ENCODE data around the gene MED15.

MED15 gene

DNA sequence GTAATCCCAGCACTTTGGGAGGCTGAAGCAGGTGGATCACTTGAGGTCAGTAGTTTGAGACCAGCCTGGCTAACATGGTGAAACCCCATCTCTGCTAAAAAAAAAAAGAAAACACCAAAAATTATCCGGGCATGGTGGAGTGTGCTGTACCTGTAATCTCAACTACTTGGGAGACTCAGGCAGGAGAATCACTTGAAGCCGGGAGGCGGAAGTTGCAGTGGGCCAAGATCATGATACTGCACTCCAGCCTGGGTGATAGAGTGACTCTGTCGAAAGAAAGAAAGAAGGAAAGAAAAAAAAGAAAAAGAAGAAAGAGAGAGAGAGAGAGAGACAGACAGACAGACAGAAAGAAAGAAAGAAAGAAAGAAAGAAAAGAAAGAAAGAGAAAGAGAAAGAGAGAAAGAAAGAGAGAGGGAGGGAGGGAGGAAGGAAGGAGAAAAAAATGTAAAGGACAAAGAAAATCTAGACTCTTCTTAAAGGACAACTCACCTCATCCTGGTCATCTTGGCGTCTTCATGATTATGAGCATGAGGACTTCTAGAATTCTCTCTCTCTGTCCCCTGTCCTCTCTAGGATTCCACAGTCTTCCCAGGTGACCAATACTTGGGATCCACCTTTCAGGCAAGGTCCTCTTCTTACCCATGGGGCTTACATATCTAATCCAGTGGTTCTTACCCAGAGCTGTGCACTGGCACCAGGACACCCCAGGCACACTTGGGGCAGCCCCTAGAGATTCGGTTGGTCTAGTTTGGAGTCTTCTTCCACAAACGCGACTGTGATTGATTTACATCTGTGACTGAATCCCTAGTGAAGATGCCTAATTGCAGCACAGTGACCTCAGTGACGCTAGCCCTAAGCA lies 120.9 kb downstream of the MED15 start:
- ATAC-seq, result no peak
- Mint-ChIP-seq H3K9me3 (no peaks in the 10 kb centered on the region), H3K4me1 (peaks cover 26% of the 10 kb centered on the region), H3K27ac (peak overlapping the region in 1 of 2 donors; percentile 64), H3K27me3 (peaks cover 27% of the 10 kb centered on the region), H3K4me3 (no peak overlapping the region)
- DNase-seq, result no peak

GRCh38 chr22:20629401-20629800 lies 122.0 kb downstream of the MED15 start:
- H3K27me3 Mint-ChIP-seq, result peaks cover 28% of the 10 kb centered on the region
- ATAC-seq, result no peak
- H3K4me3 Mint-ChIP-seq, result no peak overlapping the region
- DNase-seq, result no peak
- no peak overlapping the region for H3K27ac Mint-ChIP-seq
- peaks cover 15% of the 10 kb centered on the region for H3K4me1 Mint-ChIP-seq
- H3K9me3 Mint-ChIP-seq, result no peaks in the 10 kb centered on the region

GRCh38 chr22:20630873-20631617 lies 123.6 kb downstream of the MED15 start:
- no peaks in the 10 kb centered on the region for H3K4me1 Mint-ChIP-seq
- H3K4me3 Mint-ChIP-seq, result no peak overlapping the region
- H3K27ac Mint-ChIP-seq, result peak overlapping the region in 1 of 2 donors; percentile 51
- no peak for DNase-seq
- no peak for ATAC-seq
- H3K9me3 Mint-ChIP-seq, result no peaks in the 10 kb centered on the region
- peaks cover 26% of the 10 kb centered on the region for H3K27me3 Mint-ChIP-seq

DNA sequence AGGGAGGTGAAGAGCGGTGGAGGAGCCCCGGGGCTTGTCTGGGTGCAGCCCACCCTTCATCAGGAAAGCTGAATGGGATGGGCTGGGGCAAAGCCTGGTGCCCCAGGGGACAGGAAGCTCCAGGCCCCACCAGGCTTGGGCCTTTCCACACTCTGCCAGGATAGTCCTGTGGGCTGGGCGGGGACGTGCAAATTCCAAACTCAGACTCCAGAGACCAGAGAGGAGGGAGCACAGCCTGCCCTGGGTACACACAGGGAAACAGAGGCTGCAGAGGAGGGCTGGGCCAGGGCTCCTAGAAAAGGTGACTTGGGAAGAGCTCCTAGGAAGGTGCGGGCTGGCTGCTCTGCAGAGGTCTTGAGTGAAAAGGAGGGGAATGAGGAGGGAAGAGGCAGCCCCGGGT lies 124.7 kb downstream of the MED15 start:
- Mint-ChIP-seq H3K27me3 (peaks cover 26% of the 10 kb centered on the region), H3K27ac (no peak overlapping the region), H3K4me1 (no peaks in the 10 kb centered on the region), H3K4me3 (no peak overlapping the region), H3K9me3 (no peaks in the 10 kb centered on the region)
- ATAC-seq, result no peak
- no peak for DNase-seq

- peaks cover 25% of the 10 kb centered on the region for H3K27me3 Mint-ChIP-seq
- no peak for DNase-seq
- ATAC-seq, result no peak
- no peaks in the 10 kb centered on the region for H3K9me3 Mint-ChIP-seq
- H3K4me1 Mint-ChIP-seq, result no peaks in the 10 kb centered on the region
- H3K27ac Mint-ChIP-seq, result peak overlapping the region in 1 of 2 donors; percentile 49
- no peak overlapping the region for H3K4me3 Mint-ChIP-seq
Observed at GRCh38 chr22:20632518-20632917, 125.1 kb downstream of the MED15 start.

DNA sequence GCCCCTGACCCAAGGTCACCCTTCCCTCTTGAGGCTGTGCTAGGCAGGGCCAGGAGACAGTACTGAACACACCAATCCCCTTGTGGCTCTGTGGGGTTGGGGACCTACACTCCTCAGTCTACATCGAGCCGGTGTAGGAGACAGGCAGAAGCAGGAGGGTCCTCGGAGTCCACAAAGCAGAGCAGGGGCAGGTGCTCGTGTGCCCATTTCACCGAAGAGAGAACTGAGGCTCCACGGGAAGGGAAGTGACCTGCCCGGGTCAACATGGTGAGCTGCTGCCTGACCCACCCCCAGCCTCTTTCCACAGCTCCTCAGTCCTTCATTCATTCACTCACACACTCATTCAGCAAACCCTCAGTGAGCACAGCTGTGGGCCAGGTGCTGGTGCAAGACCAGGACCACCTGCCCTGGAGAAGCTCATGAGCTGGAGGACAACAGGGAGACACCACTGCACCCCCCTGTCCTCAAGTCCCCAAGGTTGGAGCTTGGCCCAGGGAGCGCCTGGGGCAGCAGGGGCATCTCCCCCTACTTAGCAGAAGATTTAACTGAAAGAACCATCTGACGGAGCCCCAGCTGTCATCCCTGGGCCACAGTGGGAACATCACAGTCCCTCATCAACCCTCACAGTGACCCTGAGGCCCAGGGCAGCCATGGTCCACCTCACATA lies 127.3 kb downstream of the MED15 start:
- no peaks in the 10 kb centered on the region for H3K9me3 Mint-ChIP-seq
- DNase-seq, result no peak
- no peak overlapping the region for H3K27ac Mint-ChIP-seq
- ATAC-seq, result no peak
- no peaks in the 10 kb centered on the region for H3K4me1 Mint-ChIP-seq
- H3K27me3 Mint-ChIP-seq, result peaks cover 31% of the 10 kb centered on the region
- H3K4me3 Mint-ChIP-seq, result no peak overlapping the region

- DNase-seq, result no peak
- Mint-ChIP-seq H3K27me3 (peaks cover 31% of the 10 kb centered on the region), H3K27ac (no peak overlapping the region), H3K9me3 (no peaks in the 10 kb centered on the region), H3K4me3 (no peak overlapping the region), H3K4me1 (no peaks in the 10 kb centered on the region)
- ATAC-seq, result no peak
Observed at GRCh38 chr22:20635227-20635591, 127.8 kb downstream of the MED15 start.

DNA sequence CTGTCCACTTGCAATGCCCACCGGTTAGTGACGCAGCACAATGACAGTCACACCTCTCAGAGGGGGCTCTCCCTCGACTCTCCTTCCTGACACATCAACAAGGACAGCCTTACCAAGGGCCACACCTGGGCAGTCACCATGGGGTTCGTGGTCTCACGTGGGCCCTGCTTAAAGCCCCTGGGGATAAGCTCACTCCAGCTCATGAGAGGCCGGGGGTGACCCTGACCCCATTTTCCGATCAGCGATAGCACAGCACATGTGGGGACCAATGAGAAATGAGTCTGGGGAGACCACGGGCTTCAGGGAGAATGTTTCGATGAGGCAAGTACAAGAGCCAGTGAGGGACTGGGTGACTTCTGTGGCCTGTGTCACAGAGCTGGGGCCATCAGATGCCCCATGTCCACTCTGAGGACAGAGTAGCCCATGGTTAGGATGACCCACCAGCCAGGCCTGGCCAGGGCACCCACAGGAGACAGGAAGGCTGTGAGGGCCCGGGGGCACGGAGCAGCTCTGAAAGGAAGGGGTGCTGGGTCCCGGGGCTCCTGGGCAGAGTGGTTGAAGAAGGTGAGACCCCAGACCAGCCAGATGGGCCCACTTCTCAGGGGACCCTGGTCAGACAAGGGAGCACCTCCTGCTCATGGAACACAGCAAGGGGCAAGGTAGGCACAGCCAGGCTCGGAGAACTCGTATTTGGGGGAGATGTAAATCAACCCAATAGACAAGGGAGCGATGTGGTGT lies 128.8 kb downstream of the MED15 start:
- Mint-ChIP-seq H3K4me1 (no peaks in the 10 kb centered on the region), H3K9me3 (no peaks in the 10 kb centered on the region), H3K27me3 (peaks cover 31% of the 10 kb centered on the region), H3K4me3 (no peak overlapping the region), H3K27ac (peak overlapping the region in 1 of 2 donors; percentile 77)
- ATAC-seq, result no peak
- no peak for DNase-seq

DNA sequence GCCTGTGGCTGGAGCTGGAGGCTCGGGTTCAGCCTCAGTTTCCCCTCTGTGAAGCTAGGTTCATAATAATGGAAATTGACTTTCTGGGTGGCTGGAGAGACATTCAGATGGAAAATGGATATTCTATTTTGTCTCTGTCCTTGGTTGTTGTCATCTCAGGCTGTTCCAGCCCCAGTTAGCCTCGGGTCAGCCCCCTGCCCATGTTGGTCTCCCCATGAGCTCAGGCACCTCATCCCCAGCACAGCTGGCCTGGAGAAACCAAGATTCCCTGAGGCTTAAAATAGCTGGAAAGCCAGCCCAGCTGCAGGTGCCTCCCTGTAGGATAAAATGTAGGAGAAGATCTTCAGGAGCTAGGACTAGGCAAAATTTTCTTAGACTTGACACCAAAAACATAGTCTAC lies 129.5 kb downstream of the MED15 start:
- DNase-seq (no peak), ATAC-seq (no peak)
- H3K27ac Mint-ChIP-seq, result no peak overlapping the region
- peaks cover 31% of the 10 kb centered on the region for H3K27me3 Mint-ChIP-seq
- H3K4me3 Mint-ChIP-seq, result no peak overlapping the region
- H3K4me1 Mint-ChIP-seq, result no peaks in the 10 kb centered on the region
- no peaks in the 10 kb centered on the region for H3K9me3 Mint-ChIP-seq
